ENCODE data around the gene OOSP3. TPM values are rescaled to one million over a fixed set of nuclear protein-coding genes. Genes with fewer than 3 reads are reported as not detected.

OOSP3 gene
- total RNA-seq, 1 donor from 2014 or later: 0.29 TPM

- peaks cover 10% of the 10 kb centered on the region for H3K9me3 Mint-ChIP-seq
- POLR2A ChIA-PET: no interaction called here
- H3K4me3 Mint-ChIP-seq: no peak overlapping the region
- peaks cover under 1% of the 10 kb centered on the region for H3K36me3 Mint-ChIP-seq (ENCODE audit: low read depth)
- CTCF ChIA-PET: no interaction called here
- H3K27ac Mint-ChIP-seq: no peak overlapping the region
- intact Hi-C loops (cut with micrococcal nuclease): no loop called here
- no peak for DNase-seq
- H3K27me3 Mint-ChIP-seq: peaks cover 14% of the 10 kb centered on the region
- no peak for TF ChIP-seq CTCF (IDR thresholded peaks at IDR 0.05)
- no peaks in the 10 kb centered on the region for H3K4me1 Mint-ChIP-seq
- ATAC-seq (ENCODE audit: low read depth): no peak
These were observed 16.0 kb downstream of the OOSP3 start for GRCh38 chr11:59894616-59895015.

GRCh38 chr11:59898046-59898445 is 19.5 kb downstream of the OOSP3 start:
- ChIA-PET CTCF (no interaction called here), POLR2A (no interaction called here)
- Mint-ChIP-seq H3K36me3 (ENCODE audit: low read depth) (no peaks in the 10 kb centered on the region), H3K4me1 (no peaks in the 10 kb centered on the region), H3K27ac (no peak overlapping the region), H3K4me3 (no peak overlapping the region), H3K9me3 (no peaks in the 10 kb centered on the region), H3K27me3 (peaks cover 10% of the 10 kb centered on the region)
- DNase-seq (no peak), ATAC-seq (ENCODE audit: low read depth) (no peak)
- intact Hi-C loops (cut with micrococcal nuclease): no loop called here
- TF ChIP-seq CTCF (IDR thresholded peaks at IDR 0.05): no peak

GRCh38 chr11:59898650-59899049 is 20.1 kb downstream of the OOSP3 start:
- Mint-ChIP-seq H3K27ac (no peak overlapping the region), H3K36me3 (ENCODE audit: low read depth) (no peaks in the 10 kb centered on the region), H3K4me3 (no peak overlapping the region), H3K9me3 (no peaks in the 10 kb centered on the region), H3K4me1 (no peaks in the 10 kb centered on the region), H3K27me3 (peaks cover 7% of the 10 kb centered on the region)
- no peak for DNase-seq
- POLR2A ChIA-PET: no interaction called here
- no peak for TF ChIP-seq CTCF (IDR thresholded peaks at IDR 0.05)
- ATAC-seq (ENCODE audit: low read depth): no peak
- intact Hi-C loops (cut with micrococcal nuclease): no loop called here
- CTCF ChIA-PET: no interaction called here

DNA sequence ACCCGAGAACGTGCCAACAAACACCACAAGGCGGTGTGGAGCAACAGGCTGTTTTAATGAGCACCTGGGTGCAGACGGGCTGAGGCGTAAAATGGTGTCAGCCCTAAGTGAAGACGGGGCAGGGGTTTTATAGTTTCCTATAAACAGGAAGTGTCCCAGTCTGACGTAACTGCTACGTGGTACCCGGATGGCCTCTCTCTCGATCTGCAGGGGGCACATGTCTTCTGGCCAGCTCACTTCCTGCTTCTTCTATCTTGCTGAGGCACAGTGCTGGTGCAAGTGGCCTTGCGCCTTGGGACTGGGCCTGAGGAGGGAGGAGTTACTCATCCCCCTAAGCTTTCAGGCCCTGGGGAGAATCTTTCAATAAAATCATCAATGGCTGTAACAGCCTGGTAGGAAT is 20.9 kb downstream of the OOSP3 start:
- no peak overlapping the region for H3K27ac Mint-ChIP-seq
- no peaks in the 10 kb centered on the region for H3K9me3 Mint-ChIP-seq
- no peak for TF ChIP-seq CTCF (IDR thresholded peaks at IDR 0.05)
- H3K27me3 Mint-ChIP-seq: peaks cover 1% of the 10 kb centered on the region
- intact Hi-C loops (cut with micrococcal nuclease): no loop called here
- H3K4me1 Mint-ChIP-seq: no peaks in the 10 kb centered on the region
- CTCF ChIA-PET: no interaction called here
- ATAC-seq (ENCODE audit: low read depth): no peak
- POLR2A ChIA-PET: no interaction called here
- no peak for DNase-seq
- H3K4me3 Mint-ChIP-seq: no peak overlapping the region
- H3K36me3 Mint-ChIP-seq (ENCODE audit: low read depth): no peaks in the 10 kb centered on the region

- TF ChIP-seq CTCF (IDR thresholded peaks at IDR 0.05): no peak
- ChIA-PET CTCF (no interaction called here), POLR2A (no interaction called here)
- Mint-ChIP-seq H3K27me3 (no peaks in the 10 kb centered on the region), H3K4me1 (no peaks in the 10 kb centered on the region), H3K36me3 (ENCODE audit: low read depth) (no peaks in the 10 kb centered on the region), H3K27ac (no peak overlapping the region), H3K9me3 (no peaks in the 10 kb centered on the region), H3K4me3 (no peak overlapping the region)
- intact Hi-C loops (cut with micrococcal nuclease): no loop called here
- no peak for ATAC-seq (ENCODE audit: low read depth)
- DNase-seq: no peak
These were observed 22.0 kb downstream of the OOSP3 start for GRCh38 chr11:59900366-59901126.

All from activated B cell treated with CpG ODN at 0.5 μM for 24 hours (primary cell).